ENCODE data around the gene OR10G6.

The OR10G6 gene

DNA sequence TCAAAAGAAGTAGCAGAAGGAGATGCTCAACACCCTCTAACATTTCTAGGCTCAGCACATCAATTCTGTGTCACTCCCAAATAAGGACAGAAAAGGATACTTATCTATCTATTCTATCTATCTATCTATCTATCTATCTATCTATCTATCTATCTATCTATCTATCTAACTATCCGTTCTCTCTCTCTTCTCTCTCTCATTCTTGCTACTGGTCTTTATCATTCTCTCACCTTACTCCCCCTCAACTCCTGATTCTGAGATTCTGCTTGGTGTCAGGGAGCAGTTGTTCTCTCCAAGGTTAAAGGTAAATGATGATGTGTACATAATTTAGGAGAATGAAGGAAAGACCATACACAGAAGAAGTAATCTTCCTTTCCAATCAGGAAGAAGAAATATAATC, at the start of gene OR10G6:
OR10G6 (minus strand) TSS at position 43 of the 400 bp plus-strand sequence; CDS start at position 43, 0 bp downstream.
- TF ChIP-seq FOXM1 (IDR thresholded peaks at IDR 0.05; ENCODE audit: borderline replicate concordance, low read depth) (no peak), TCF12 (IDR thresholded peaks at IDR 0.05; ENCODE audit: low read depth) (no peak), CREB1 (IDR thresholded peaks at IDR 0.05; ENCODE audit: low read depth) (no peak), EGR1 (IDR thresholded peaks at IDR 0.05) (no peak), USF1 (IDR thresholded peaks at IDR 0.05) (no peak), NFIC (IDR thresholded peaks at IDR 0.05) (no peak), TAF1 (IDR thresholded peaks at IDR 0.05; ENCODE audit: low read depth) (no peak), RAD21 (IDR thresholded peaks at IDR 0.05; ENCODE audit: low read depth) (no peak), ZBTB7A (IDR thresholded peaks at IDR 0.05; ENCODE audit: low read depth) (no peak), CEBPB (IDR thresholded peaks at IDR 0.05) (no peak), EP300 (IDR thresholded peaks at IDR 0.05; ENCODE audit: borderline replicate concordance) (no peak), REST (IDR thresholded peaks at IDR 0.05; ENCODE audit: low read depth) (no peak), TEAD4 (IDR thresholded peaks at IDR 0.05) (no peak), YY1 (IDR thresholded peaks at IDR 0.05; ENCODE audit: low read depth) (no peak)
- TF ChIP-seq, protein P1, sequence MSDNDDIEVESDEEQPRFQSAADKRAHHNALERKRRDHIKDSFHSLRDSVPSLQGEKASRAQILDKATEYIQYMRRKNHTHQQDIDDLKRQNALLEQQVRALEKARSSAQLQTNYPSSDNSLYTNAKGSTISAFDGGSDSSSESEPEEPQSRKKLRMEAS (IDR thresholded peaks at IDR 0.05): no peak

DNA sequence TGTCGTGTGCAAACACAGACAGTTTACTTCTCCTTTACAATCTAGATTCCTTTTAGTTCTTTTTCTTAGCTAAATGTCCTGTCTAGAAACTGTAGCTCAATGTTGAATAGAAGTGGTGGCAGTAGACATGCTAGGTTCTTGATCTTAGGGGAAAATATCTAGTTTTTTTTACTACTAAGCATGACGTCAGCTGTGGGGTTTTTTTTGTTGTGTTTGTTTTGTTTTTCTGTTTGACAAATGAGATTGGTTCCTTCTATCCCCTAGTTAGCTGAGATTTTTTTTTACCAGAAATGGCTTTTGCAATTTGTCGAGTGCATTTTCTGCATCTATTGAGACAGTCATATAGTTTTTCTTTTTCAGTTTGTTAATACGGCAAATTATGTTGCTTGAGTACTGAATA, 48.5 kb upstream of the OR10G6 start:
- TF ChIP-seq NFIC (IDR thresholded peaks at IDR 0.05): no peak
- TF ChIP-seq USF1 (IDR thresholded peaks at IDR 0.05): no peak
- no peak for TF ChIP-seq ZBTB7A (IDR thresholded peaks at IDR 0.05; ENCODE audit: low read depth)
- TF ChIP-seq TAF1 (IDR thresholded peaks at IDR 0.05; ENCODE audit: low read depth): no peak
- TF ChIP-seq EP300 (IDR thresholded peaks at IDR 0.05; ENCODE audit: borderline replicate concordance): no peak
- TF ChIP-seq CREB1 (IDR thresholded peaks at IDR 0.05; ENCODE audit: low read depth): no peak
- no peak for TF ChIP-seq REST (IDR thresholded peaks at IDR 0.05; ENCODE audit: low read depth)
- TF ChIP-seq RAD21 (IDR thresholded peaks at IDR 0.05; ENCODE audit: low read depth): no peak
- no peak for TF ChIP-seq TEAD4 (IDR thresholded peaks at IDR 0.05)
- TF ChIP-seq, protein P1 (IDR thresholded peaks at IDR 0.05): no peak
- no peak for TF ChIP-seq TCF12 (IDR thresholded peaks at IDR 0.05; ENCODE audit: low read depth)
- TF ChIP-seq FOXM1 (IDR thresholded peaks at IDR 0.05; ENCODE audit: borderline replicate concordance, low read depth): no peak

DNA sequence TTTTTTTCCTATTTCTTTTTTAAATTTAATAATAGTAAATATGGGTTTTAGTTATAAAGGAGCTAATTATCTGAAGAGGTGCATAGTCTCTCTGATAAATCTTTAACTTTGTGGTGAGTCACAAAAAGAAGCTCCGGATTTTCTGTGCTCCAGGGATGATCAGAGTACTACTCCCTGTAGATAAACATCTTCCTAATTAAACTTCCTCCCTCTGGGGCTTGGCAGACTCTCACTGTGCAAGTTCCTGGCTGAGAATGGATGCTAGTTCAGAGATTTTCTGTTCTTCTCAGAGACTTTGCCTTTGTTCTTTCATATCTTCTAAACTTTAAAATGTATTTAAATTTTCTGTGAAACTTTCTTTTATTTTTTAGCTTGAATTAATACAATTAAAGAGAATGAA, 46.3 kb upstream of the OR10G6 start, which contains the start of gene OR10G7:
OR10G7 (minus strand) TSS at position 72 of the 400 bp plus-strand sequence. CDS start 2,324 bp downstream, outside the sequence.
- no peak for TF ChIP-seq CEBPB (IDR thresholded peaks at IDR 0.05)
- no peak for TF ChIP-seq CREB1 (IDR thresholded peaks at IDR 0.05; ENCODE audit: low read depth)
- no peak for TF ChIP-seq YY1 (IDR thresholded peaks at IDR 0.05; ENCODE audit: low read depth)
- TF ChIP-seq TEAD4 (IDR thresholded peaks at IDR 0.05): no peak

DNA sequence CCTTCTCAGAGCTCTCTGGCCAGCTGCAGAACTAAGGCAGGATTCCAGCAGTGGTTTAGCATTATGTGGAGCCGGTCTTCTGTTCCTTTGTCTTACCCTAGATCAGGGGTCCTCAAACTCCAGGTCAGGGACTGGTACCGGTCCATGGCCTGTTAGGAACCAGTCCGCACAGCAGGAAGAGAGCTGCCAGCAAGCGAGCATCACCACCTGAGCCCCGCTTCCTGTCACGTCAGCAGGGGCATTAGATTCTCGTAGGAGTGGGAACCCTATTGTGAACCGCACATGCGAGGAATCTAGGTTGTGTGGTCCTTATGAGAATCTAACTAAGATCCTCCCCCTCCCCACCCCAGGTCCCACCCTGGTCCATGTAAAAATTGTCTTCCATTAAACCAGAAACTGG, 44.6 kb upstream of the OR10G6 start:
- no peak for TF ChIP-seq USF1 (IDR thresholded peaks at IDR 0.05)
- TF ChIP-seq EGR1 (IDR thresholded peaks at IDR 0.05): no peak
- no peak for TF ChIP-seq ZBTB7A (IDR thresholded peaks at IDR 0.05; ENCODE audit: low read depth)
- no peak for TF ChIP-seq RAD21 (IDR thresholded peaks at IDR 0.05; ENCODE audit: low read depth)
- no peak for TF ChIP-seq NFIC (IDR thresholded peaks at IDR 0.05)
- TF ChIP-seq YY1 (IDR thresholded peaks at IDR 0.05; ENCODE audit: low read depth): no peak
- no peak for TF ChIP-seq EP300 (IDR thresholded peaks at IDR 0.05; ENCODE audit: borderline replicate concordance)
- no peak for TF ChIP-seq CEBPB (IDR thresholded peaks at IDR 0.05)
- TF ChIP-seq TCF12 (IDR thresholded peaks at IDR 0.05; ENCODE audit: low read depth): no peak
- TF ChIP-seq, protein P1 (IDR thresholded peaks at IDR 0.05): no peak
- TF ChIP-seq CREB1 (IDR thresholded peaks at IDR 0.05; ENCODE audit: low read depth): no peak
- no peak for TF ChIP-seq FOXM1 (IDR thresholded peaks at IDR 0.05; ENCODE audit: borderline replicate concordance, low read depth)
- TF ChIP-seq TAF1 (IDR thresholded peaks at IDR 0.05; ENCODE audit: low read depth): no peak
- no peak for TF ChIP-seq REST (IDR thresholded peaks at IDR 0.05; ENCODE audit: low read depth)

All from Ishikawa (cell line).